Activated CD8-positive, alpha-beta memory T cell treated with anti-CD3 and anti-CD28 coated beads for 24 hours (primary cell): ENCODE results near the gene LGI4.
"Not testable (repeated sequence)": the region's sequence is repeated elsewhere in the genome, so short reads cannot be mapped to it uniquely, and the experiment has no call there.

Source experiments
- DNase-seq: peaks from one replicate; pipeline ENCODE4 v3.0.0-alpha.2; 2020

Gene LGI4

DNA sequence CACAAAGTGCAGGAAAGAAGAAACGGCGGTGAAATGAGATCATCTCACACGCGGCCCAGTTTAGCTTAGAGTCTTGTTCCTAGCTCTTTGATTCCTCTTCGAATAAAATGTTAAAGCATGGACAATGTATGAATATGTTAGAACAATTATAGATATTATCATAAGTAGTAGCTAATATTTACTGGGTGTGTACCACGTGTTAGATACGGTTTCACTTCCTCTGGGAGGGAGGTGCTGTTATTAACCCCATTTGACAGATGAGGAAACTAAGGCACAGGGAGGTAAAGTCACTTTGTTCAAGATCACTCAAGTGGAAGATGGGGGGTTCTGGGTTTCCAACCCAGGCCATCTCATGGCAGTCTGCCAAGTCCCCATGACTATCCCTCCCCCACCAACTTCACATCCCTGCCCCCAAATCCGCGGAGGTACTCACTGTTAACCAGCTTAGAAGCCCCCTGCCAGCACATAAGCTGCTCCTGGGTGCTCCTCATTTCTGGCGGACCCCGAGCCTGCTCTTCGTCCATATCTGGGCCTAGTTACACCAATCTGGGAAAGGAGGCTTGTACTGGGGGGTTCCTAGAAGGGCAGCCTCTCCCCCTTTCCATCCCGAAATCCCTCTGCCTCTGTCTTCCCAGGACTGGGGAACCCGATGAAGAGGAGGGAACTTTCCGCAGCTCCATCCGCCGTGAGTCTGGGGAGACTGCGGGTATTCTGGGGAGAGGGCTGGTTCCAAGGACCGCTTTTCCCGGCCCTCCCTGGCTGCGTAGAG is 7.2 kb upstream of the LGI4 start:
- DNase-seq = no peak

DNA sequence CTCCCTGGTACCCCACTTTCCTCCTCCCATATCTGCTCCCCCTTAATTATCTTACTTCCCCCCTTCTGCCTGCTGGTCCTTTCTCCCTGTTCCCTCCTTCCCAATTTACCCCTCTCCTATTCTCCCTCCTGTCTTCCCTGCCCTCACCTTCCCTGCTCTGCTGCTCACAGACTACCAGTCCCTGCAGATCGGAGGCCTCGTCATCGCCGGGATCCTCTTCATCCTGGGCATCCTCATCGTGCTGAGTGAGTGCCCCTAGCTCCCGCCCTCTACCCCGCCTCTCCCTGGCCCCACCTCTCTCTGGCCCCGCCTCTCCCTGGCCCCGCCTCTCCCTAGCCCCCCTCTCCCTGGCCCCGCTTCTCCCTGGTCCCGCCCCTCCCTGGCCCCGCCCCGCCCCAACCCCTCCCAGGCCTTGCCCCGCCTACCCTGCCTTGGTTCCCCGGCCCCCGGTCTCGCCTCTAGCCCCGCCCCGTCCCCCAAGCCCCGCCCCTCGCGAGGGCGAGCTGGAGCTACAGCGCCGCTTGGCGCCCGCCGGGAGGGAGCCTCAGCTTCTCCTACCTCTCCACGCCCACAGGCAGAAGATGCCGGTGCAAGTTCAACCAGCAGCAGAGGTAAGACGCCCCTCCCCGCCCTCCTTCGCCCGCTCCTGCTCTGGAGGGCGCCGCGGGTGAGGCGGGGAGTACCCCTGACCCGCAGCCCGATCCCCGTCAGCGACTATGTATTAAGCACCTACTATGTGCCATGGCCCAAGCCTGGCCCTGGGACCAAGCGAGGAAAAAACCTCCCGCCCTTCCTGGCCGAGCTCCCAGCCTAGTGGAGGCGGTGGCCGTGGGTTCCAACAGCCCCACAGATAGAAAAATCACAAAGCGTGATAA is 6.3 kb upstream of the LGI4 start:
- DNase-seq = peak; percentile 98

DNA sequence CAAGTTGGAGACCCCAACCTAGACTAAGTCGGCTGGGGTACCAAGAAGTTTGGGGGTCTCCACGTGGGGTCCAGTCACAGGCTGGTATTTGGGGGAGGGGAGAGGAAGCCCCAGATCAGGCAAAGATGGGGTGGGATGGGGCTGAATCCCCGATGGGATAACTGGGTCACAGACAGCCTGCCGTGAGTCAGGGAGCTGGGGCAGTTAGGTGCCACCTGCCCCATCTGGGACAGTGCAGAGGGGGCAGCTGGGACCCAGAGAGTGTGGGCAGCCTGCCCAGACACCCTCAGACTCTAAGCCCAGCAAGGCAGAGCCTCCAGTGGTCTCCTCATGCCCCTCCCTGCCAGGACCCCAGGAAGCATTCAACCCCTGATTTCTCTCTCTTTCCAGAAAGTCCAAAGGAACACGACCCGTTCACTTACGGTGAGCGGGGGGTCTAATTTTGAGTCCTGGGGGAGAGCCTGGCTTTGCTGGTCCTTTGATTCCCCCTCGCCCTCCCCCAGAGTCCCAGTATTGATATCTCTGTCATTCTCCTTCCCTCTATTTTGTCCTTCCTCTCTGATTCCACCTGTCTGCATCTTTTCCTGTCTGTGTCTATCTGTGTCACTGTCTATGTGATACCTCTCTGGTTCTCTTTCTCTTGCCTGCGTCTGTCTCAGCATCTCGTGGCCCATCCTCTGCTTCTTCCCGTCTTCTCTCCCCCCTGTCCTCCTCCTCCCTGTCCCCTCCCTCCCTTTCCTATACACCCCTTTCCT is 5.5 kb upstream of the LGI4 start:
- DNase-seq = no peak

DNA sequence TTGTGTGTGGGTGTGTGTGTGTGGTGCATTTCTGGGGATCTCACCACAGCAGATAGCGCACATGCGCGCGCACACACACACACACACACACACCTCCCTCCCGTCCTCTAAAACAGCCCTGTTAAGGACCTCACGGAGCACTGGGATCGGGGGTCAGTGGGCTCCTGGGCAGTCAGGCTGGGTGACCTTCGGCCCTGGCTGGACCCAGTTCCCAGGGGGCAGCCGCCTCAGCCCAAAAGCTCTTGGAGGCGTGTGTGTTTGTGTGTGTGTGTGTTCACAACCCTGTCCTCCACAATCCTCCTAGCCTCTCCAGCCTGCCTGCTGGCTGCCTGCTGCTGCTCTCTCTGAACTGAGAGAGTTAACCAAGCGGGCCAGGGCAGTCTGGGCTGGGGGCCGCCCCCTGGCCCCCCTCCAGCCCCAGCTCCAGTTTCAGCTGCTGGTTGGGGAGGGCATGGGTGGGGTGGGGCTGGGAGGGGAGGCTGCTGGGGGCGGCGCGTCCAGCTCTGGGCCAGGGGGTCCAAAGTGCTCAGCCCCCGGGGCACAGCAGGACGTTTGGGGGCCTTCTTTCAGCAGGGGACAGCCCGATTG is 3.5 kb upstream of the LGI4 start, which contains the start of gene FXYD1:
Gene FXYD1, plus strand, starts transcription at position 520 of the 588 bp plus-strand sequence. CDS start 1,256 bp downstream, outside the sequence.
- no peak for DNase-seq

DNA sequence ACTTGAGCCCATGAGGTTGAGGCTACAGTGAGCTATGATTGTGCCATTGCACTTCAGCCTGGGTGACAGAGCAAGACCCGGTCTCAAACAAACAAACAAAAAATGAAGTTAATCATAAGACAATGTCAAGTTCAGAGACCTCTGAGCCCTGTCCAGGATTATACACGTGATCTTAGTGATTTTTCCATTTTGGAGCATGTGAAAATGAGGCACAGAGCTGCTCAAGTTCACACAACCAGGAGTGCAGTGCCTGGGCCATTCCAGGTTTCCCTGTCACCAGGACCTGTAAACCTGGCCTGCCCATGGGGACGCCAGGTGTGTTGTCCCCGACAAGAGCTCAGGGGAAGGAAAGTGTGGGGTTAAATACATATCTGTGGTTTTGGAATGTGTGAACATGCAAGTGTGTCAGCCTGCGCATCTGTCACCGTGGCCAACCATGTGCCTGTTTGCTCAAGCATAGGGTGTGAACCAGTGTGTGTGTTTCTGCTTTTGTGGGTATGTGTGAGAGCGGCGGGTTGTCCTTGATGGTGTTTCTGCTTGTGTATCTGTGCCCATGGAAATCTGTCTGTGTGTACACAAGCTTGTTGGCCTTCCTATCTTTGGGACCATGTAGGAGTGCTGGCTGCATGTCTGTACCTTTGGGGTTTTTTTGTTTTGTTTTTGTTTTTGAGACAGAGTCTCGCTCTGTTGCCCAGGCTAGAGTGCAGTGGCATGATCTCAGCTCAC is 2.3 kb upstream of the LGI4 start:
- no peak for DNase-seq

DNA sequence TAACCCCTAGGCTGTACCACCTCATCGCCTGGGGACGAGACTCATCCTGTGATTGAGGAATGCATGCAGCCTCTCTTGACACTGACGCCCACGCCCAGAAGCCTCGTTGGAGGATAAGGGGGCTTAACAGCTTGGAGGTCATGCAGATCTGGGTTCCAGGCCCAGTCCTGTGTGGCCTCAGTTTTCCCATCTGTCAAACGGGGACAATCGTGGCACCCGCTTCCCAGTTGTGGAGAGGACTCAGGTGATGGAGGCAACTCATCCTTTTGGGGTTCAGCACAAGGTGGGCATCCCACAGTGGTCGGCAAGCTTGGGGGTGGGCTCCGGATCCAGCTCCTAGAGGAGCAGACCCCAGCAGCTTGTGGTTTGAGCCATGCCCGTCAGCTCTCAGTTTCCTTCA is 1.4 kb upstream of the LGI4 start:
- DNase-seq = no peak

DNA sequence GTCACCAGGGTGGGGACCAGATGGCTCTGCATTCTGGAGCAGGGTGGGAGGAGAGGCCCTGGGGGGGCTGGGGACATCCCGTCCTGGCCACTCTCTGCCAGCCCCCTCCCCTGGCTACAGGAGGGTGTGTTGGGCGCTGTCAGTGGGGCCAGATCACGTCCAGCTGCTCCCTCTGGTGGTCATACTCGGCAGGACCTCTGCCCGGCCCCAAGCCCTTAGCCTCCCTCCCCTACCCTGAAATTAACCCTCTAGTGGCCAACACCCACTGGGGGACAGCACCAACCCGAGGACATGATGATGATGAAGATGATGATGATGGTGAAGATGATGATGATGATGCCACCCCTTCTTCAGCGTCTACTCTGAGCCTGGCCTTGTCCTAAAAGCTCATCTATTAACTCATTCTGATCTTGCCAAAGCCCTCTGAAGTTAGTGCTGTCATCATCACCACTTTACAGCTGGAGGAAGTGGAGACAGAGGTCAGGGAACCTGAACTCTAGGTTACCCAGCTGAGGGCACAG is 590 bp upstream of the LGI4 start:
- DNase-seq = peak; percentile 83

DNA sequence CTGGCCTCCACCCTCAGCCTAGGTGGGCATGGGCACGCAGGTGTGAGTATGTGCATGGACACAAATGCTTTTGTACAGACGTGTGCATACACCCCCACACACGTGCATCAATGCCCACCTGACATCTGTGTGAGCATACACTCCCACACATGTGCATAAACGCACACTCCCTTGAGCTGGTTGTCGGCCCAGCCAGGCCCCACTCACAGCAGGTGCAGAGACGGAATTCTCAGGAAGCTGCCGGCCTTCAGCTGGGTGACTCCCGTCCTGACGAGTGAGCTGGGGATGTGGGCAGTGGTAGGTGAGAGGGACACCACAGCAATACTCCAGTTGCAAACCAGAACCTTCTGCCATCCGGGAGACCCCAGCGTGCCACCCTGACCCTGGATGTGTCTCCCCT is 1.0 kb downstream of the LGI4 start:
- DNase-seq = no peak

DNA sequence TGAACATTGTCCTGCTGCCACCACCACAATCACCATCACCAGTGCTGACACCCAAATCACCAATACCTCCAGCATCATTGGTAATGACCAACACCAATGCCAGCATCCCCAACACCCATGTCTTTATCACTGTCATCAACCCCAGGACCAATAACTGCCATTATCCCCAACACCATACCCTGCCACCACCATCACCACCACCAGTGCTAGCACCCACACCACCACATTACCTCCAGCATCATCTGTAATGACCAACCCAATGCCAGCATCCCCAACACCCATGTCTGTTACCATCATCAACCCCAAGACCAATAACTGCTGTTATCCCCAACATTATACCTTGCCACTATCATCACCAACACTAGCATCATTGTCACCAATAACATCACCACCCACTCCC is 2.6 kb downstream of the LGI4 start:
- no peak for DNase-seq

DNA sequence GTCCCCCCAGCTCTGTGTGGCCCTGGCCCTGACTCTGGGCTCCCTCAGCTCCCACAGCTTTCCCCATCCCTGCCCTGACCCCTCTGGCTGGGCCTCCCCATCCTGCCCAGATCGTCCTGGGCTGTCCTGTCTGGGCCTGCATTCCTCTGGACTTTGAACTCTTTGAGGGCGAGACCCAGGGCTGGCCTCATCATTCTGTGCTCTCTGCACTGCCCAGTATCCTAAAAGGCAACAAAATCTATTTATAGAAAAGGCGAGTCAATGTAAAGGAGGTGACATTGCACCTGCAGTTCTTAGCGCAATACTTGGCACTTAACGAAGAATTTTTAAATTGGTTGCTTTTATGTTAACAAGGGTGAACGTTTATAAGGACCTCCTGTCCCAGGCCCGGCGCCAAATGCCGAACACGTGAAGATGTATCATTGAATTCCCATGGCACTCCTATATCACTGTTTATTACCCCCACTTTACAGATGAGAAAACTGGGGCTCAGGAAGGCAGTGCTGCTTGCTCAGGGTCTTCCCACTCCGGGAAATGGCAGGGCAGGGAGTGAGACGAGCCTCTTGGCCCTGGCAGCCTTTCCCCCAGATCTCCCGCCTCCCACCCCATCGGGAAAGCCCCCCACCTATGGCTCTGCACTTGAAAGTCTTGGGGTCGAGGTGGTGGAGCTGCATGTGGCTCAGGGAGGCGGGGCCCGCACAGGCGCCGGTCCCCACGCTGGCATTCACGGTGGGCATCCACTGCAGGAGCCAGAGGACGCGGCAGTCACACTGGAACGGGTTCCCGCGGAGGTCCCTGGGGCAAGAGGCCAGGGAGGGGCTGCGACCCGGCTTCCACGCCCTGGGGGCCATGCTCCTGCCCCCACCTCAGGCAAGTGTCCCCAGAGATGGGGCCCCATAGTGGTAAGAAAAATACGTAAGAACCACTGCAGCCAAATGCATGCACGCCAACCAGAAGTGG is 3.8 kb downstream of the LGI4 start:
- no peak for DNase-seq

DNA sequence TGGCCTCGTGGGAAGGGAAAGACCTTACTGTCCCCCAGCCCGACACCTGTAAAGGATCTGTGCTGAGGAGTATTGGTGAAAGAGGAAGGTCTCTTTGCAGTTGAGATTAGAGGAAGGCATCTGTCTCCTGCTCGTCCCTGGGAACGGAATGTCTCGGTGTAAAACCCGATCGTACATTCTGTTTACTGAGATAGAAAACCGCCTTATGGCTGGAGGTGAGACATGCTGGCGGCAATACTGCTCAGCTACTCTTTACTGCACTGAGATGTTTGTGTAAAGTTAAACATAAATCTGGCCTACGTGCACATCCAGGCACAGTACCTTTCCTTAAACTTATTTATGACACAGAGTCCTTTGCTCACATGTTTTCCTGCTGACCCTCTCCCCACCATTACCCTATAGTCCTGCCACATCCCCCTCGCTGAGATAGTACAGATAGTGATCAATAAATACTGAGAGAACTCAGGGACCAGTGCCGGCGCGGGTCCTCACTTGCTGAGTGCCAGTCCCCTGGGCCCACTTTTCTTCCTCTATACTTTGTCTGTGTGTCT is 5.1 kb downstream of the LGI4 start:
- DNase-seq = not testable (repeated sequence)

DNA sequence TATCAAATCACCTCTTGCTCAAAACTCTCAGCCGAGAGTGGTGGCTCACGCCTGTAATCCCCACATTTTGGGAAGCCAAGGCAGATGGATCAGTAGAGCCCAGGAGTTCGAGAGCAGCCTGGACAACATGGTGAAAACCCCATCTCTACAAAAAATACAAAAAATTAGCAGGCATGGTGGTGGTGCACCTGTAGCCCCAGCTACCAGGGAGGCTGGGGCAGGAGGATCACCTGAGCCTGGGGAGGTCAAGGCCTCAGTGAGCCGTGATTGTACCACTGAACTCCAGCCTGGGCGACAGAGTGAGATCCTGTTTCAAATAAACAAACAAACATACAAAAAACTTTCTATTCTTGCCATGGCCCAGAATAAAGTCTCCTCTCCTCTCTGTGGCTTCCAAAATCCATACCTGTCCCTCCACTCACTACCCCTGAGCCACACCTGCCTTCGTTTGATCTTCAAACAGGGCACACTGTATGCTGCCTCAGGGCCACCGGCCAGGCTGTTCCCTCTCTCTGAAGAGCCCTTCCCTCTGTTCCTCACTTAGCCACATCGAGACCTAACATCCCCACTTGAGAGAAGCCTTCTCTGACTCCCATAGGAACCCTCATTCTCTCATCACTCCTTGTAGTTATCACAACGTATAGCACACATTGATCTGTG is 6.3 kb downstream of the LGI4 start:
- no peak for DNase-seq

DNA sequence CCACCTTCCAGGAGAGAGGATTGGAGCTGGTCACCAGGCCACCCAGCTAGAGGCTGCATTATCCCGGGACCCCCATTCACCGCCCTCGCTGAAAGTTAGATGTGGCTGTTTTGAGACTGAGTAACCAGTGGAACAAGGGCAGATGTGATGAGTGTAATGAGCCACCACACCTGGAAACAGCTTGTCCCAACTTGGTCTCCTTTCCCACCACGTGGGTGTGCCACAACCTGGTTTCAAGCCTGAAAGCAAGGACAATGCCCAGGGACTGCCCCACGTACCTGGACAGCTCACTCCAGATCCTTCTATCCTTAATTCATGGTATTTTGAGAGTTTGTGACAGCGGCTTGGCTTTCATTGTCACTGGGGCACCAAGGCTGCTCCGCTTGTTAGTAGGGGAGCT is 7.0 kb downstream of the LGI4 start:
- no peak for DNase-seq

DNA sequence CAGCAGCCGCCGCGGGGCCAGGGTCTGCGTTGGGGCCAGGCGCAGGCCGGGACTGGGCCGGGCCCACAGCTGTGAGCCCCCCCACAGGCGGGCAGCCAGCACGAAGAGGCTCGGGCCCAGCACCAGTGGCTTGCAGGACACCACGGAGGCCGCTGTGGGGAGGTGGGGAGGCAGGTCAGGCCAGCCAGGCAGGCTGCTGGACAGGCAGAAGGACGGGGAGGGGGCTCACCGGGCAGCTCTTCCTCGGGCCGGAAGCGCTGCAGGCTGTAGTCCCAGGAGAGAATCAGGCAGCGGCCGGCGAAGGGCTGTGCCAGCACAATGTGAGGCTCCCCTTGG is 8.3 kb downstream of the LGI4 start:
- no peak for DNase-seq

DNA sequence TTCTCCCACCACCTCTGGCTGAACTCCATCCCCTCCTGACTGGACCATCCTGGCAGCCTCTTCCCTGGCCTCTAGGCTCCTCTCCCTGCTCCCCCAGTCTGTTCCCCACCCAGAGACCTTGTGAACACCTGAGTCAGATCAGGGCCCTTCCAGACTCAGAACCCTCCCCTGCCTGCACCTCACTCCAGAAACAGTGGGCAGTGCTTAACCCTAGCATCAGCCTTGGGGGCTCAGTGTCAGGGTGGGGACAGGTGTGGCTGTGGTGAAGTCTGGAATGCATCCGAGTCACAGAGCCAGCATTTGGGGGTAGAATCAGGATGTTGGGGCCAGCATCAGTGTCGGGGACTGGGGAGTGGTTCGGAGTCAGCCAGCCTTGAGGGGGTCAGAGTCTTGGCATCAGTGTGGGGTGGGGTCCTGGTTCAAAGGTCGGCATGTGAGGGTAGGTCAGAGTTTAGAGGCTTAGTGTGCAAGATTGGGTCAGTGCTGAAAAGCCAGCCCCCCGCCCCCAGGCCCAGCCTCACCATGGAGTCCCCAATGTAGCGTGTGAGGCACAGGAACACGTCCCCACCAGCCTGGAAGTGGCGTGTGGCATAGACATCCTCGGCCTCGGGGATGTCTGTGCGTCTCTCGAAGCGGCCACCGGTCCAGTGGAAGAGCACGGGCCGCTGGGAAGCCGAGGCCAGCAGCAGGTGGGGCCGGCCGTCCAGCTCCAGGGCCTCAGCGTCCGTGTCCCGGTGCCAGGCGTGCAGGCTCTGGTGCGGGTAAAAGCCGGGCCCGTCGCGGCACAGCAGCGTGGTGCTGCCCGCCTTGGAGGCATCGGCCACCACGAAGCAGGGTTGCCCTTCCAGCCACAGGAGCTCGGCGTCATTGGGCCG is 8.9 kb downstream of the LGI4 start:
- no peak for DNase-seq

DNA sequence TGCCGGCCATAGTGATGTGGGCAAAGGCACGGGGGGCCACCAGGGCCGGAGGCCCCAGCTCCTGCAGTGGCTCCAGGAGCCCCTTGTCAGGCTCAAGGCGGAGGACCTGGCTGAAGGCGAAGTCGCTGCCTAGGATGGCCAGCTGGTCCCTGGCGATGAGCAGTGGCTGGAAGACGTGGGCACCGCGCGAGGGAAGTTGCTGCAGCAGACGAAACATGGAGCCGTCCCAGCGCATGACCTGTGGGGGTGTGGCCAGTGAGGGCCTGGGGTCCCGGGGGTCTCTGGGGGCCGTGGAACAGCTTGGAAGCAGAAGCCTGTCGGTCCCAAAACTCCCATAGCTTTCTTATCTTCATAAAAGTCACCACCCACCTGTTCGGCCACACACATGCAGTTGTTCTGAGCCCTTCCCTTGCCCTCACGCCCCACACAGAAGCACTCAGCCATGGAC is 9.6 kb downstream of the LGI4 start:
- no peak for DNase-seq

DNA sequence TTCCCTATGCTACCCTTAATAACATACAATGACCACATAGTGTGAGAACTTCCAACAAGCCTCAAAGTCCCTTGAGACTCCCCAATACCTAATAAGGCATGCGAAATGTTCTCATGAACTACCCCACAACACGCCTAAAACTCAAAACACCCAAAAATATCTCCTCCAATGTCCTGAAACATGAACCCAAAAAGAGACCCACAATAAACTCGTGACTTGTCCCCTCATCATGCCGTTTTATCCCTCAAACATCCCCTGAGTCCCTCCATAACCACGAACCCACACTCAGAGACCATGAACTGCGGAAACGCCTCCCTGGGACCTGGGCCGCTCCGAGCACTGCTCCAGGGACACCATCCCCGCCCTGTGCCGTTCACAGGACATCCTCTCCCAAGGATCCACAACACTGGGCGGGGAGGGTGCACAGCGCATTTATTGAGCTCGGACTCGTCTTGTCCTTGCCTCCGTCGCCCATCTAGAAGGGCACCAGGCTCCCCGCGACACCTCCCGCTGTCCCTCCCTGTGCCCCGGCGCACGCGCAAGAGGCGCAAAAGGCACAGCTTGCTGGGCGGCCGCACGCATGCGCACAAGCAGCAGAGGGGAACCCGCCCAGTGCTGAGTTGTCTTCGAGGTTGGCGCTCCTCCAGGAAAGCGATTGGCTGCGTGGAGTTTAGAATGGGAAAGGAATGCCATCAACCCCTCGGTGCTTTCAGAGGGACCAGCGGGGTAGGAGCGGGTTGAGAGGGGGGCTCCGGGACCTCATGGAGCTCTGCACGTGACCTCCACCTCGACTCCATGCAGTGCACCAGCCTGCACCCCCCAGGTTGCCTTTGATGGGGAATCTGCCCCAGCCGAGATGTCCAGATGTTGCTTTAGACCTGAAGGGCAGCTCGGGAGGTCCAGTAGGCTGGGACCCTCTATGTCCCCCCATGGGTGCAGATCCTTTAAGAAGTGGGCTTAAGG is 10.5 kb downstream of the LGI4 start:
- peak; percentile 93 for DNase-seq

DNA sequence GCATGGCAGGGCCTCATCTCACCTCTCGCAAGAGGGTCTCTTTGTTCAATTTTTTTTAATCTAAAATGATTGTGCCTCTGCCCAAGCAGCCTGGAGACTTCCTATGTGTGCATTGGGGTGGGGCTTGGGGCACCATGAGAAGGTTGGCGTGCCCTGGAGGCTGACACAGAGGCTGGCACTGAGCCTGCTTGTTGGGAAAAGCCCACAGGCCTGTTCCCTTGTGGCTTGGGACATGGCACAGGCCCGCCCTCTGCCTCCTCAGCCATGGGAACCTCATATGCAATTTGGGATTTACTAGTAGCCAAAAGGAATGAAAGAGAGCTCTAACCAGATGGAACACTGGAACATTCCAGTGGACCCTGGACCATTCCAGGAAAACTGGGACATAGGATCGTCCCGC is 11.3 kb downstream of the LGI4 start:
- DNase-seq = no peak
